Activated T-helper 1 cell treated with anti-CD3 and anti-CD28 coated beads, Interleukin-12 subunit alpha, Interleukin-12 subunit beta, Interleukin-2, Interleukin-4 antibody, amounts not matched to agents 30 ng/mL and 10 ng/mL and 1 ng/mL, durations not matched to agents 14 hours and 24 hours and 36 hours (primary cell): Measurements from ENCODE around the gene ZFP62. TPM values are rescaled to one million over a fixed set of nuclear protein-coding genes. Genes with fewer than 3 reads are reported as not detected.

ENCODE experiments used
- DNase-seq: peaks from one replicate; pipeline ENCODE4 v3.0.0; 2021; ENCODE audit warnings: low spot score
- H3K27ac Mint-ChIP-seq: one replicate; pipeline ENCODE4 v1.8.0; 2021; ENCODE audit warnings: mild to moderate bottlenecking, mixed read lengths
- H3K27me3 Mint-ChIP-seq: one replicate; pipeline ENCODE4 v1.8.0; 2022; ENCODE audit warnings: mild to moderate bottlenecking, moderate library complexity, mixed read lengths; ENCODE audit not compliant: insufficient read depth
- H3K36me3 Mint-ChIP-seq: one replicate; pipeline ENCODE4 v1.8.0; 2021; ENCODE audit warnings: low read depth, mixed read lengths
- H3K4me1 Mint-ChIP-seq: one replicate; pipeline ENCODE4 v1.8.0; 2021; ENCODE audit warnings: low read depth, mixed read lengths
- H3K4me3 Mint-ChIP-seq: one replicate; pipeline ENCODE4 v1.8.0; 2021; ENCODE audit warnings: mild to moderate bottlenecking, moderate library complexity, mixed read lengths
- H3K9me3 Mint-ChIP-seq: one replicate; pipeline ENCODE4 v1.8.0; 2021; ENCODE audit warnings: mixed read lengths
- intact Hi-C: fragments of 100-400 bp; cut with micrococcal nuclease; formaldehyde crosslinking; loops from one replicate; pipeline ENCODE4 v1.15.1; 2024
- total RNA-seq: library from RNA; stranded (reverse); gene quantifications from 2 replicates; pipeline ENCODE4 v1.2.3, GENCODE V29; 2022

ZFP62 gene
- total RNA-seq, 1 donor from 2014 or later: 28.5 TPM

DNA sequence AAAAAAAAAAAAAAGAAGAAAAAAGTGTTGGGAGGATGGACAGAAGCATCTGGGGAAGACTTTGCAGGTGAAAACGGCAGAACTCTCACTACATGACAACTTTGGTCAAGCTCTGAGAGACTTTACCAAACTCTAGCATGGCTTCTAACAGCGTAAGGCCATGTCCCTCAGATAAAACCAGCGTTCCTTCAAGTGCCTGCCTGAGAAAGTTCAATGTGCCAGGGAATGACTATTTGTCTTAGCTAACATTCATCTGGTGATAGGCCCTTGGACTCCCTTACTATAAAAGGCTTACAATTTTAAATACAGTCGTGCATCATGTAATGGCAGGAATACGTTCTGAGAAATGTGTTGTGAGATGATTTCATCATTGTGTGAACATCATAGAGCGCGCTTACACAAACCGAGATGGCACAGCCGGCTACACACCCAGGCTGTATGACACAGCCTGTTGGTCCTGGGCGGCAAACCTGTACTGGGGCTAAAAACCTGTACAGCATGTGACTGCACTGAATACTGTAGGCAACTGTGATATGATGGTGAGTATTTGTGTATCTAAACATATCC lies 14.9 kb upstream of the ZFP62 start:
- H3K27me3 Mint-ChIP-seq: peaks cover 11% of the 10 kb centered on the region
- peaks cover 5% of the 10 kb centered on the region for H3K4me1 Mint-ChIP-seq
- H3K4me3 Mint-ChIP-seq: no peak overlapping the region
- intact Hi-C loops: no loop called here
- H3K27ac Mint-ChIP-seq: no peak overlapping the region
- H3K9me3 Mint-ChIP-seq: no peaks in the 10 kb centered on the region
- H3K36me3 Mint-ChIP-seq: no peaks in the 10 kb centered on the region
- DNase-seq: no peak

DNA sequence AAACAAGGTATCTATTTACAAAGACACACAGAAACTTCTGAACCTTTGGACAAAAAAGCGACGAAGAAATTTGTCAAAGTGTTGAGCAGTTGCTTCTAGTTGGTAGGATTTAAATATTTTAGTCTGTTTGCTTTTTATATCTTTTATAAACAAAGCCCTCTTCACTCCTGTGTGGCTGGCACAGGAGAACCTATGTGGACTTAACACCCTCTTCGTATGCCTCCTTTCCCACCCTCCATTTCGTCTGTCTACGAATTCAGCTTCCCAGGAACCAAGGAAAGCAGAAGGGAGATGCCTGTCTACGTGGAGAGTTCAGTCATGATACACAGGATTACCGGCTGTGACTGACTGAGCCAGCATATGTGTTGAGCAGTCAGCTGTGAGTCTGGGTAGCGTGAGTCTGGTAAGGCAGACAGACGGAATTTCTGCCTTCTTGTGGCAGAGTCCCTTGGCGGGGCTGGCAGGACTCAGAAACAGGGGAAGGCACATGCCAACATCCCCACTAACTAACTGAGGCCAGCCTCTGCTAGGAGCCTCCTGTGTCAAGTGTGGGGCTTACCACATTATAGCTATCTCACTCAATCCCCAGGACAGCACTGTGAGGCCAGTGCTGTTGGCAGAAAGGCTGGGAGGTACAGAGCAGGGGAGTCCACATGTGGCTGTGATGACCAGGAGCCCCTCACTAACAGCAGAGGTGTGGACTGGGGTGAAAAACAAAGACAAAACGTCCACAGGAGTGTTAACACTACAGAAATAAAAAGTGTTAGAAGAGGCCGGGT lies 13.9 kb upstream of the ZFP62 start:
- H3K27me3 Mint-ChIP-seq: peaks cover 9% of the 10 kb centered on the region
- no peaks in the 10 kb centered on the region for H3K36me3 Mint-ChIP-seq
- no peak overlapping the region for H3K27ac Mint-ChIP-seq
- peaks cover 5% of the 10 kb centered on the region for H3K4me1 Mint-ChIP-seq
- H3K9me3 Mint-ChIP-seq: no peaks in the 10 kb centered on the region
- no peak for DNase-seq
- no peak overlapping the region for H3K4me3 Mint-ChIP-seq
- intact Hi-C loops: no loop called here

DNA sequence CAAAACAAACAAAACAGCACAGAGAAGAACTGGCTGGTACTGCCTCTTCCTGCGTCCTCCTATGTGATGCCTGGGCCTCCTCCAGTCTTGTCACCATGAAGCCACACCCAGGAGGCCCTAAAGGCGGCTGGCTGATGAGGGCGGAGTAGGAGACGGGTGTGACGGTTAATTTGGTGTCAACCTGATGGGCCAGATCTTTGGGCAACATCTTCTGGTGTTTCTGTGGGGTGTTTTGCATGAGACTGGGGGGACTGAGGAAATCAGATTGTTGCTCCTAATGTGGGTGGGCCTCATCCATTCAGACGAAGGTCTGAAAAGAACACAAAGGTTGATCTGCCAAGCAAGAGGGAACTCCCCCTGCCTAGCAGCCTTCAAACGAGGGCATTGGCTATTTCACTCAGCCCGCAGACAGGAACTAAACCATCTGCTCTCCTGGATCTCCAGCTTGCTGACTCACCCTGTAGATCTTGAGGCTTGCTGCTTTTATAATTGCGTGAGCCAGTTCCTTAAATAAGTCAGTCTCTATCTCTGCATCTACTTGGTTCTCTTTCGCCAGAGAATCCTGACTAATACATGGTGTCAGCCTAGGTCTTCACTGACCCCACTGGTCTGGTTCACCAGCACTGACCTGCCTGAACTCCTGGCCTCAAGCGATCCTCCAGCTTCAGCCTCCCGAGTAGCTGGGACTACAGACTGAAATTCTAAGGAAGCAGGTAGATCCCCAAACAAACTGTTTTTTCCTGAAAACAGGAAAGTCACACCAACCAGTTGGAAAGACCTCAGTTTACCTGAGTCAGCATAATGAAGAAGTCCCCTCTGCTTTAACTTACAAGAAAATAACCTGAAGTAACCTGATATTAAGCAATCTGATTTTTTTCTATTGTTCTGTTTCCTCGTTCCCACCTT lies 12.8 kb upstream of the ZFP62 start:
- Mint-ChIP-seq H3K27me3 (peaks cover 7% of the 10 kb centered on the region), H3K9me3 (no peaks in the 10 kb centered on the region), H3K36me3 (no peaks in the 10 kb centered on the region), H3K27ac (no peak overlapping the region), H3K4me1 (peaks cover 8% of the 10 kb centered on the region), H3K4me3 (no peak overlapping the region)
- intact Hi-C loops: no loop called here
- no peak for DNase-seq

DNA sequence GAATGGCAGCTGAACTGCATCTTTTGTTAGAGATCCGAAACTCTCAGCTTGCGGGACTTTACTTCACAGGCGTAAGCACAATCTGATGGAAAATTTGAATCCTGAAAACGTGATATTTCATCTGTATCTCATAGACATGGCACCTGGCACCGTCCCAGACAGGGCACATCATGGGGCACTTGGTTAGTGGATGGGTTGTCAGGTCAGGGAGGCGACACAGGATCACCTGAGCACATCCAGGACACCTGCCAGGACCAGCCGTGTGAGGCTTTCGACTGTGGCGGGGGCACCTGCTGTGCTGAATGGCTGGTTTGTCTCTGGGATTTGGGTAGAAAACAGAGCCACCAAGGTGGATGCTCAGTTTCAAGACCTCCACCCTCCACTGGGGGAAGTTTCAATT lies 11.3 kb upstream of the ZFP62 start:
- H3K4me3 Mint-ChIP-seq: no peak overlapping the region
- no peak for DNase-seq
- no peaks in the 10 kb centered on the region for H3K36me3 Mint-ChIP-seq
- peaks cover 11% of the 10 kb centered on the region for H3K27me3 Mint-ChIP-seq
- no peak overlapping the region for H3K27ac Mint-ChIP-seq
- H3K9me3 Mint-ChIP-seq: no peaks in the 10 kb centered on the region
- intact Hi-C loops: no loop called here
- H3K4me1 Mint-ChIP-seq: peaks cover 11% of the 10 kb centered on the region

DNA sequence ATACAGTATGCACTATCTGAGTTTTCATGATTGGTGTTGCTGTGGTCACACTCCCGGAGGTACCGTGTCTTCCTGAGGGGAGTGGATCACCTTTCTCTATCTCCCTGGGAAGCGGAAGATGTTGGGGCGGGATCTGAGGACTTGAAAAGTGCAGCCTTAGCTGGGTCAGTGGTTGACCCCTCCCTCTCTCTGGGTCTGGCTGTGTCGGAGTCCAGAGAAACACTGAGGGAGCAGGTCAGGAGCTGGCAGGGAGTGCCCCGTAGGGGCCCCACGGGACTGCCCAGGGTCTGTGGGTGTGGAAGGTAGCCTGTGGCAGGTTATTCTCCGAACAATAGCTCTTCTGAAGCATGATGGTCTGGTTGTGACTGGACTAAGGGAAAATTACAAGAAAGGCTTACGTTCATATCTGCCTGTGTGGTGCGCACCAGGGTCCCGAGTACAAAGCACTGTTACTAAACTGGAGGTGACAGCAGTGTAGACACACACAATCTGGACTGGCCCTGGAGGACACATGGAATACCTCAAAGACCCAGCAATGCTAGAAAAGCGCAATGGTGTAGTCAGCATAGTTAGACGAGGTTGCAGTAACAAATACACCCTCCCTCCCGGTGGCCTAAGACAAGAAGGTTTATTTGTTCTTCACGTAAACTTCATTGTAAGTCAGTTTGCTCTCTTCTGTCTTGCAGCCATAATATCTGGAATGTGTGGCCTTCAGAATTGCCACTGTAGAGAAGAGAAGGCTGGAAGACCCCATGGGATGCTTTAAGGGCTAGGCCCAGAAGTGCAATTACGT lies 9.4 kb upstream of the ZFP62 start:
- intact Hi-C loops: no loop called here
- Mint-ChIP-seq H3K27ac (no peak overlapping the region), H3K27me3 (peaks cover 22% of the 10 kb centered on the region), H3K4me1 (peaks cover 11% of the 10 kb centered on the region), H3K4me3 (no peak overlapping the region), H3K36me3 (no peaks in the 10 kb centered on the region), H3K9me3 (no peaks in the 10 kb centered on the region)
- DNase-seq: no peak

DNA sequence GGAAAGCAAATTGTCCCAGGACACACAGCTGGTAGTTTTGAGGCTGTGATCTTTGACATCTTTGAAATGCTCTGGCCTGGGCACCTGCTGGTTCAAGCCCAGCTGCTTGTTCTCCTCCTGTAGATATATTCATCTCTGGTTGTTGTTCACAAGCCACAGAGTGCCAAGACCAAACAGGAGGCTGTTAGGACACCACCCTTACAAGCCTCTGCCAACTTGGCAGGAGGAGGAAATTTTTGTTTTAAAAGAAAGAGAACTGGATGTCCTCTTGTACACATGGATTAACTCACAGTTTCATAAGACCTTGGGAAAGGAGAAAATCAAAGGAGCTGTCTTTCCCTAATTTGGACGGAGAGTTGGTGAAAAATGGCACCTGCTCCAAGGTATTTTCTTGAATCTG lies 8.5 kb upstream of the ZFP62 start:
- Mint-ChIP-seq H3K4me3 (no peak overlapping the region), H3K27me3 (peaks cover 22% of the 10 kb centered on the region), H3K36me3 (no peaks in the 10 kb centered on the region), H3K4me1 (peaks cover 11% of the 10 kb centered on the region), H3K9me3 (no peaks in the 10 kb centered on the region), H3K27ac (no peak overlapping the region)
- no peak for DNase-seq
- intact Hi-C loops: loop anchor here (1.0 kb wide), 1 partner anchor 85 kb away; no protein-coding TSS in a partner anchor

DNA sequence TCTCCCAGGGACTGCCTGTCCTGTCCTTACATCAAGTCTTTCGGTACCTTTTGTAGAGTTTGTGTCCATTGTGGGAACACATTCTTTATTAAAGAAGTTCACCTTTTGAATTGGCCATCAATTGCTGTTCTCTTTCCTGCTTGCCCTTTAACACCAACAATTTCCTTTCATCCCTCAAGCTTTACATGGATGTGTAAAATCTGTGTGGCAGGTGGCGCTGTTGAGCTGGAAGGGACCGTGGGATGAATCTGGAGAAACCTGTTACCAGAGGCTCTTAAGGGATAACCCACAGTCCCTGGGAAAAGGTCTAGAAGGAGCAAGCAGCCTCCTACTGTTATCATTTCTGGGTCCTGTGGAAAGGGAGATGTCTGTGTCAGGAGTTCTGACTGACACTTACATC lies 7.9 kb upstream of the ZFP62 start:
- H3K9me3 Mint-ChIP-seq: no peaks in the 10 kb centered on the region
- intact Hi-C loops: loop anchor here (1.0 kb wide), 1 partner anchor 85 kb away; no protein-coding TSS in a partner anchor

DNA sequence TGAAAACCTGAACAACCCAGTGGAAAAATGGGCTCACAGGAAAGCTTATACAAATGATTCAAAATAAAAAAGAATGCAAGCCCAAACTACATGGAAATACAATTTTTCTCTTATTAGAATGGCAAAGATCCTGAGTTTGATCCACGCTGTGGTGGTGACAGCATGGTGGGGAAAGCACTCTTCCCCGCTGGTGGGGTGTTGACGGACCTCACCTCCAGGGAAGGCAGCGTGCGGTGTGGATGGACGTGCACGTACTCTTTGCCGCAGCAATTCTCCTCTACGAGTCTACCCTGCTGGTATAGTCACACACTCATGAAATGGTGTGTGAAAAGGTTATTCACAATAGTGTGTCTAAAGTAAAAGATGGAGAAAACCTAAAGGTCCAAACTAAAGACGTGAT lies 5.9 kb upstream of the ZFP62 start:
- Mint-ChIP-seq H3K36me3 (no peaks in the 10 kb centered on the region), H3K4me1 (peaks cover 6% of the 10 kb centered on the region), H3K27me3 (peaks cover 19% of the 10 kb centered on the region), H3K27ac (no peak overlapping the region), H3K9me3 (no peaks in the 10 kb centered on the region), H3K4me3 (no peak overlapping the region)
- intact Hi-C loops: no loop called here
- DNase-seq: no peak

More for the DNA sequence above, 7.9 kb upstream of the ZFP62 start:
- Mint-ChIP-seq H3K27me3 (peaks cover 22% of the 10 kb centered on the region), H3K4me1 (peaks cover 10% of the 10 kb centered on the region), H3K4me3 (no peak overlapping the region), H3K36me3 (no peaks in the 10 kb centered on the region), H3K27ac (no peak overlapping the region)
- peak; percentile 32 for DNase-seq

DNA sequence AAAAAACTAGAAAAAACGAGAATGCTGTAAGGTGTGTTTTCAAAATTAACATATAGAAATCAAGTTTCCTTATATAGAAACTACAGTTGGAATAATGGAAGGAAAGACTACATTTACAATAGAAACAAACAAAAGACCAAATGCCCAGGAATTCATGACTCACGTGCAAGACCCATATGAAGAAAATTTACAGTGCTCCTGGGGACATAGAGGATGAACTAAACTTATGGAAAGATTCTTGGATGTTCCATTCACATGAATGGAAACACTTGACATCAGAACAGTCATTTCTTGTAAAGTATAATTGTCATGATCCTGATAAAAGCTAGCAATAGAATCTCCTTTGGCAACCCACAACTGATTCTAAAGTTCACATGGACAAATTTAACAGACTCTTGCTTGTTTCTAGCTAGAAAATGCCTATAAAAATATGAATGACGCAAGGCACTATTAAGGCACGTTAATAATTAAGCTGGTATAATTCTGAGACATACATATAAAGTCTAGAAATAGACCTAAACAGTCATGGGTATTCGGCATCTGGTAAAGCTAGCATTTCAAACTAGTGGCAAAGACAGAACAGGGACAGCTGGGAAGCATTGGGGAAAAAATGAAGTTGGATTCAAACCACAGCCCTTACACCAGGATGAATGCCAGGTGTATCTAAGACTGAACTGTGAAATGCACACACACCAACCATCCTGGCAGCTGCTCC lies 5.1 kb upstream of the ZFP62 start:
- intact Hi-C loops: no loop called here
- H3K27me3 Mint-ChIP-seq: peaks cover 17% of the 10 kb centered on the region
- H3K9me3 Mint-ChIP-seq: no peaks in the 10 kb centered on the region
- no peak for DNase-seq
- H3K4me1 Mint-ChIP-seq: peaks cover 6% of the 10 kb centered on the region
- no peak overlapping the region for H3K27ac Mint-ChIP-seq
- H3K36me3 Mint-ChIP-seq: no peaks in the 10 kb centered on the region
- no peak overlapping the region for H3K4me3 Mint-ChIP-seq

DNA sequence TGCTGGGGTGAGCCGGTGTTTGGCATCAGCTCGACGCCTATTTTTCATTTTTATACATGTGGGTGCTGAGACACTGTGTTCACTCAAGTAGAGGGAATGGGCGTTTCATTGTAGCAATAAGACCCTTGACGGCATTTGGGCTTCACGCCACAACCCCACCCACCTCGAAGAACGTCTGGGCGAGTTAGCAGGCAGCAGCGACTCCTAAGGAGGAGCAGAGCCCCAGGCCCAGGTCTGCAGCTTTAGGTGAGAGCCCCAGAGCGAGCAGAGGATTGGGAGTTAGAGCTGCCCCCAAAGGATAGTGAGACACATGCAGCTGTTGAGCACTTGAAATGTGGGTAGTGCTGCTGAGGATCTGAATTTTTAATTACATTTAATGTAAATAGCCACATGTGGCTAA lies 1.6 kb upstream of the ZFP62 start:
- Mint-ChIP-seq H3K9me3 (no peaks in the 10 kb centered on the region), H3K27ac (no peak overlapping the region), H3K4me1 (peaks cover 18% of the 10 kb centered on the region), H3K36me3 (peaks cover 10% of the 10 kb centered on the region), H3K27me3 (peaks cover 11% of the 10 kb centered on the region), H3K4me3 (no peak overlapping the region)
- no peak for DNase-seq
- intact Hi-C loops: loop anchor here (5.0 kb wide), 1 partner anchor 400 kb away; the partner anchor contains the start of gene TRIM52

DNA sequence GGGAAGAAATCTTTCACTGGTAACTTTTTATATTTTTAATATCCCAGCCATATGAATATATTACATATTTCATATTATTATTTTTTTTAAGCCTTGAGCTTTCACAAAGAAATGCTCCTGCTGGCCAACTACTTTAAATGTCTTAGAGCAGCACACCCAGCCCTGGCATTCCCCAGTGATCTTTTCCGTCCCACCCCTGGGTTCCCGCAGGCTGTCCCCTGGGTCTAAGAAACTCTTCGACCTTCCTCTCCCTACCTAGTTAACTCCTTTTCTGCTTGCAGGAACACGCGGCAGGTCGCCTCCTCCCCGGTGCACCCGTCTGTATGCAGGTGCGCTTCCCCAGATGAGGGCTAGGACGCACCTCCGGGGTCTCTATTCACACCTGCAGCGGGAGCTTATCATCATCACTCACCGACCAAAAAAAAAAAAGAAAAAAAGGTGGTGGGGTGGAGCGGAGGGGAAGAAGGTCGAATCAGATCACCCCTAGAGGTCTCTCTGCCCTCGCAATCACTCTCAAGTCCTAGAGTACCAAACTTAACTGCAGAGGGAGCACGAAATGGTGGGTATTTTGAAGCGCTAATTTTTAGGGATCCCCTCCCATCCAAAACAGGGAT lies 696 bp downstream of the ZFP62 start:
- no peaks in the 10 kb centered on the region for H3K9me3 Mint-ChIP-seq
- intact Hi-C loops: loop anchor here (1.0 to 5.0 kb wide), 5 partner anchors 28 to 402 kb away; partner anchors contain the start of genes TRIM41 and TRIM52
- DNase-seq: peak; percentile 47
- H3K4me3 Mint-ChIP-seq: peak overlapping the region; percentile 90
- H3K36me3 Mint-ChIP-seq: peaks cover 23% of the 10 kb centered on the region
- peaks cover 18% of the 10 kb centered on the region for H3K4me1 Mint-ChIP-seq
- H3K27ac Mint-ChIP-seq: peak overlapping the region; percentile 91
- no peaks in the 10 kb centered on the region for H3K27me3 Mint-ChIP-seq
